Stimulated activated naive CD8-positive, alpha-beta T cell treated with anti-CD3 and anti-CD28 coated beads, Interleukin-15, Interleukin-2, amounts not matched to agents 100 ng/mL and 50 ng/mL, for 24 hours (primary cell): ENCODE results near the gene TRAPPC8.
"Not testable (repeated sequence)": the region's sequence is repeated elsewhere in the genome, so short reads cannot be mapped to it uniquely, and the experiment has no call there.

Source experiments
- H3K27ac Mint-ChIP-seq: one replicate; pipeline ENCODE4 v1.8.0; 2021; ENCODE audit warnings: mild to moderate bottlenecking, mixed read lengths
- H3K27me3 Mint-ChIP-seq: one replicate; pipeline ENCODE4 v1.8.0; 2021; ENCODE audit warnings: mixed read lengths
- H3K36me3 Mint-ChIP-seq: one replicate; pipeline ENCODE4 v1.8.0; 2021; ENCODE audit warnings: low read depth, mixed read lengths
- H3K4me1 Mint-ChIP-seq: one replicate; pipeline ENCODE4 v1.8.0; 2021; ENCODE audit warnings: low read depth, mixed read lengths
- H3K4me3 Mint-ChIP-seq: one replicate; pipeline ENCODE4 v1.8.0; 2021; ENCODE audit warnings: mild to moderate bottlenecking, mixed read lengths
- H3K9me3 Mint-ChIP-seq: one replicate; pipeline ENCODE4 v1.8.0; 2021; ENCODE audit warnings: mixed read lengths

Gene TRAPPC8

GRCh38 chr18:31918733-31919132, 24.2 kb downstream of the TRAPPC8 start:
- Mint-ChIP-seq H3K36me3 (peaks cover 40% of the 10 kb centered on the region), H3K4me3 (no peak overlapping the region), H3K4me1 (no peaks in the 10 kb centered on the region), H3K27ac (no peak overlapping the region), H3K9me3 (no peaks in the 10 kb centered on the region), H3K27me3 (no peaks in the 10 kb centered on the region)

- Mint-ChIP-seq H3K9me3 (no peaks in the 10 kb centered on the region), H3K4me1 (no peaks in the 10 kb centered on the region), H3K27ac (no peak overlapping the region), H3K36me3 (peaks cover 36% of the 10 kb centered on the region), H3K4me3 (no peak overlapping the region), H3K27me3 (no peaks in the 10 kb centered on the region)
Observed at GRCh38 chr18:31901063-31901462, 41.9 kb downstream of the TRAPPC8 start.

- not testable (repeated sequence) for H3K4me3 Mint-ChIP-seq, H3K9me3 Mint-ChIP-seq, H3K4me1 Mint-ChIP-seq, H3K27ac Mint-ChIP-seq, H3K27me3 Mint-ChIP-seq
- H3K36me3 Mint-ChIP-seq = peaks cover 41% of the 10 kb centered on the region
Observed at GRCh38 chr18:31899771-31900170, 43.2 kb downstream of the TRAPPC8 start.

GRCh38 chr18:31892936-31893335, 50.0 kb downstream of the TRAPPC8 start:
- Mint-ChIP-seq H3K4me3 (no peak overlapping the region), H3K27ac (no peak overlapping the region), H3K36me3 (peaks cover 55% of the 10 kb centered on the region), H3K9me3 (no peaks in the 10 kb centered on the region), H3K4me1 (no peaks in the 10 kb centered on the region), H3K27me3 (no peaks in the 10 kb centered on the region)

- Mint-ChIP-seq H3K27me3 (no peaks in the 10 kb centered on the region), H3K36me3 (peaks cover 63% of the 10 kb centered on the region), H3K9me3 (no peaks in the 10 kb centered on the region), H3K4me3 (no peak overlapping the region), H3K27ac (no peak overlapping the region), H3K4me1 (no peaks in the 10 kb centered on the region)
Observed at GRCh38 chr18:31891566-31891965, 51.4 kb downstream of the TRAPPC8 start.

GRCh38 chr18:31884020-31884419, 58.9 kb downstream of the TRAPPC8 start:
- Mint-ChIP-seq H3K9me3 (peaks cover 6% of the 10 kb centered on the region), H3K4me3 (no peak overlapping the region), H3K27ac (no peak overlapping the region), H3K27me3 (no peaks in the 10 kb centered on the region), H3K4me1 (peaks cover 14% of the 10 kb centered on the region), H3K36me3 (peaks cover 82% of the 10 kb centered on the region)

- Mint-ChIP-seq H3K4me1 (peaks cover 14% of the 10 kb centered on the region), H3K27me3 (no peaks in the 10 kb centered on the region), H3K27ac (no peak overlapping the region), H3K9me3 (peaks cover 10% of the 10 kb centered on the region), H3K4me3 (no peak overlapping the region), H3K36me3 (peaks cover 70% of the 10 kb centered on the region)
Observed at GRCh38 chr18:31880186-31880898, 62.6 kb downstream of the TRAPPC8 start.

GRCh38 chr18:31878358-31878757, 64.6 kb downstream of the TRAPPC8 start:
- no peak overlapping the region for H3K27ac Mint-ChIP-seq
- peaks cover 14% of the 10 kb centered on the region for H3K4me1 Mint-ChIP-seq
- no peak overlapping the region for H3K4me3 Mint-ChIP-seq
- H3K9me3 Mint-ChIP-seq = peaks cover 10% of the 10 kb centered on the region
- H3K36me3 Mint-ChIP-seq = peaks cover 66% of the 10 kb centered on the region
- H3K27me3 Mint-ChIP-seq = no peaks in the 10 kb centered on the region

- Mint-ChIP-seq H3K36me3 (peaks cover 62% of the 10 kb centered on the region), H3K9me3 (peaks cover 10% of the 10 kb centered on the region), H3K27ac (no peak overlapping the region), H3K4me3 (no peak overlapping the region), H3K4me1 (peaks cover 14% of the 10 kb centered on the region), H3K27me3 (no peaks in the 10 kb centered on the region)
Observed at GRCh38 chr18:31877900-31878299, 65.0 kb downstream of the TRAPPC8 start.

GRCh38 chr18:31876707-31877106, 66.2 kb downstream of the TRAPPC8 start:
- H3K27ac Mint-ChIP-seq = no peak overlapping the region
- peaks cover 14% of the 10 kb centered on the region for H3K4me1 Mint-ChIP-seq
- H3K4me3 Mint-ChIP-seq = no peak overlapping the region
- no peaks in the 10 kb centered on the region for H3K27me3 Mint-ChIP-seq
- peaks cover 65% of the 10 kb centered on the region for H3K36me3 Mint-ChIP-seq
- peaks cover 10% of the 10 kb centered on the region for H3K9me3 Mint-ChIP-seq

- peaks cover 9% of the 10 kb centered on the region for H3K4me1 Mint-ChIP-seq
- H3K36me3 Mint-ChIP-seq = peaks cover 58% of the 10 kb centered on the region
- H3K27me3 Mint-ChIP-seq = no peaks in the 10 kb centered on the region
- no peak overlapping the region for H3K4me3 Mint-ChIP-seq
- no peak overlapping the region for H3K27ac Mint-ChIP-seq
- H3K9me3 Mint-ChIP-seq = peaks cover 5% of the 10 kb centered on the region
Observed at GRCh38 chr18:31875301-31875700, 67.6 kb downstream of the TRAPPC8 start.

- no peaks in the 10 kb centered on the region for H3K9me3 Mint-ChIP-seq
- H3K27me3 Mint-ChIP-seq = no peaks in the 10 kb centered on the region
- H3K4me1 Mint-ChIP-seq = no peaks in the 10 kb centered on the region
- no peak overlapping the region for H3K4me3 Mint-ChIP-seq
- peaks cover 52% of the 10 kb centered on the region for H3K36me3 Mint-ChIP-seq
- H3K27ac Mint-ChIP-seq = no peak overlapping the region
Observed at GRCh38 chr18:31863103-31863502, 79.8 kb downstream of the TRAPPC8 start.

- H3K27ac Mint-ChIP-seq = no peak overlapping the region
- H3K4me3 Mint-ChIP-seq = no peak overlapping the region
- H3K27me3 Mint-ChIP-seq = no peaks in the 10 kb centered on the region
- H3K4me1 Mint-ChIP-seq = no peaks in the 10 kb centered on the region
- H3K9me3 Mint-ChIP-seq = no peaks in the 10 kb centered on the region
- peaks cover 58% of the 10 kb centered on the region for H3K36me3 Mint-ChIP-seq
Observed at GRCh38 chr18:31860488-31860887, 82.4 kb downstream of the TRAPPC8 start.

- Mint-ChIP-seq H3K9me3 (no peaks in the 10 kb centered on the region), H3K27ac (no peak overlapping the region), H3K4me3 (no peak overlapping the region), H3K36me3 (peaks cover 63% of the 10 kb centered on the region), H3K4me1 (no peaks in the 10 kb centered on the region), H3K27me3 (no peaks in the 10 kb centered on the region)
Observed at GRCh38 chr18:31857526-31858106, 85.3 kb downstream of the TRAPPC8 start.

- Mint-ChIP-seq H3K4me1 (no peaks in the 10 kb centered on the region), H3K9me3 (no peaks in the 10 kb centered on the region), H3K27me3 (no peaks in the 10 kb centered on the region), H3K27ac (no peak overlapping the region), H3K36me3 (peaks cover 49% of the 10 kb centered on the region), H3K4me3 (no peak overlapping the region)
Observed at GRCh38 chr18:31850844-31851243, 92.1 kb downstream of the TRAPPC8 start.

- H3K4me3 Mint-ChIP-seq = no peak overlapping the region
- H3K4me1 Mint-ChIP-seq = no peaks in the 10 kb centered on the region
- H3K36me3 Mint-ChIP-seq = peaks cover 62% of the 10 kb centered on the region
- H3K9me3 Mint-ChIP-seq = no peaks in the 10 kb centered on the region
- H3K27ac Mint-ChIP-seq = no peak overlapping the region
- H3K27me3 Mint-ChIP-seq = no peaks in the 10 kb centered on the region
Observed at GRCh38 chr18:31840499-31840898, 102.4 kb downstream of the TRAPPC8 start.
